Adipose tissue (tissue), 3 donors: ENCODE data around the gene IPPK. TPM values are rescaled to one million over a fixed set of nuclear protein-coding genes. Genes with fewer than 3 reads are reported as not detected.

ENCODE experiments used
- H3K27ac ChIP-seq: one replicate; pipeline ENCODE4 v1.5.1; 2013; ENCODE audit warnings: low read depth, low read length
- WGBS, 3 donors: extraction: QIAGEN DNeasy Blood & Tissue Kit; methylation state at CpG; one replicate each; pipeline ENCODE4 v1.1.7; 2013; 5-methylcytosine and 5-hydroxymethylcytosine counted together
- polyA plus RNA-seq, 3 donors: library from polyadenylated mRNA; stranded (reverse); fragments of 200-250 nt; gene quantifications; one replicate each; pipeline ENCODE4 v1.2.3, GENCODE V29; 2013
- donor health status: healthy with polysubstance abuse.
- donor health status: Bipolar disorder and iron deficiency.
- donor health status: healthy.

IPPK gene
- polyA plus RNA-seq, 3 donors: 1.7 to 7.4 (median 5.8) TPM

- WGBS, 3 donors: 51 to 63% (median 58%) methylated on average over 3 of the region's 3 CpGs
- no peak overlapping the region for H3K27ac ChIP-seq
These were observed 36.4 kb upstream of the IPPK start for GRCh38 chr9:92706218-92706940.

GRCh38 chr9:92704528-92704927, 34.6 kb upstream of the IPPK start:
- no peak overlapping the region for H3K27ac ChIP-seq
- WGBS, 3 donors: 53 to 68% (median 63%) methylated on average over 2 of the region's 2 CpGs

- H3K27ac ChIP-seq: no peak overlapping the region
- WGBS, 3 donors: 69 to 82% (median 73%) methylated on average over 1 of the region's 1 CpG
These were observed 26.7 kb upstream of the IPPK start for GRCh38 chr9:92696619-92697018.

- WGBS, 3 donors: 72 to 79% (median 73%) methylated on average over 3 of the region's 3 CpGs
- no peak overlapping the region for H3K27ac ChIP-seq
These were observed 17.0 kb upstream of the IPPK start for GRCh38 chr9:92686954-92687353.

- no peak overlapping the region for H3K27ac ChIP-seq
- WGBS, 3 donors: 89 to 91% (median 89%) methylated on average over 5 of the region's 5 CpGs
These were observed 15.1 kb upstream of the IPPK start for GRCh38 chr9:92685022-92685421.

- H3K27ac ChIP-seq: no peak overlapping the region
- WGBS, 3 donors: 92 to 94% (median 94%) methylated on average over 7 to 8 of the region's 8 CpGs
These were observed 12.3 kb upstream of the IPPK start for GRCh38 chr9:92682269-92682668.

GRCh38 chr9:92680166-92681119, 10.5 kb upstream of the IPPK start:
- 77 to 79% (median 78%) methylated on average over 12 of the region's 12 CpGs for WGBS, 3 donors
- no peak overlapping the region for H3K27ac ChIP-seq

- 80 to 89% (median 86%) methylated on average over 14 of the region's 14 CpGs for WGBS, 3 donors
- H3K27ac ChIP-seq: no peak overlapping the region
These were observed 9.7 kb upstream of the IPPK start for GRCh38 chr9:92679413-92680165.

GRCh38 chr9:92671323-92671722, 1.4 kb upstream of the IPPK start:
- H3K27ac ChIP-seq: no peak overlapping the region
- 69 to 87% (median 81%) methylated on average over 4 of the region's 4 CpGs for WGBS, 3 donors

- H3K27ac ChIP-seq: no peak overlapping the region
- 1% methylated on average over 18 to 29 of the region's 29 CpGs for WGBS, 3 donors
These were observed 423 bp downstream of the IPPK start for GRCh38 chr9:92669527-92669889.

GRCh38 chr9:92668746-92669526, 995 bp downstream of the IPPK start:
- H3K27ac ChIP-seq: no peak overlapping the region

GRCh38 chr9:92666912-92667532, 2.9 kb downstream of the IPPK start:
- WGBS, 3 donors: 84 to 91% (median 87%) methylated on average over 8 of the region's 8 CpGs
- H3K27ac ChIP-seq: no peak overlapping the region

More at GRCh38 chr9:92668746-92669526, 995 bp downstream of the IPPK start:
- 18 to 21% (median 19%) methylated on average over 14 of the region's 14 CpGs for WGBS, 3 donors

GRCh38 chr9:92666236-92666635, 3.7 kb downstream of the IPPK start:
- 44 to 96% (median 91%) methylated on average over 6 of the region's 6 CpGs for WGBS, 3 donors
- no peak overlapping the region for H3K27ac ChIP-seq

GRCh38 chr9:92665836-92666235, 4.1 kb downstream of the IPPK start:
- WGBS, 3 donors: 70 to 96% (median 89%) methylated on average over 3 of the region's 3 CpGs
- no peak overlapping the region for H3K27ac ChIP-seq

GRCh38 chr9:92664394-92665152, 5.4 kb downstream of the IPPK start:
- WGBS, 3 donors: 69 to 82% (median 78%) methylated on average over 13 of the region's 13 CpGs
- no peak overlapping the region for H3K27ac ChIP-seq

GRCh38 chr9:92663951-92664350, 6.0 kb downstream of the IPPK start:
- 90 to 92% (median 91%) methylated on average over 10 of the region's 10 CpGs for WGBS, 3 donors
- H3K27ac ChIP-seq: no peak overlapping the region

- H3K27ac ChIP-seq: no peak overlapping the region
- 97 to 98% (median 98%) methylated on average over 3 of the region's 3 CpGs for WGBS, 3 donors
These were observed 6.8 kb downstream of the IPPK start for GRCh38 chr9:92663126-92663525.
